MCF 10A (cell line): ENCODE results near the gene NUP214. TPM values are rescaled to one million over a fixed set of nuclear protein-coding genes. Genes with fewer than 3 reads are reported as not detected.

Experiments used
- BruUV-seq: library from RNA; stranded (reverse); fragments of 400-500 nt; replicated peaks from 2 replicates; lab custom pipeline; 2021; lab: Mats Ljungman, UMichigan
- CTCF ChIA-PET: fragments of 300-600 bp; sonication (Branson Sonifier 250); formaldehyde crosslinking; extraction: SDS; loops from one replicate; lab custom pipeline; 2021; ENCODE audit warnings: antibody characterized with exemption, inconsistent platforms; lab: Yijun Ruan, JAX
- POLR2A ChIA-PET: fragments of 300-600, 350-650 bp; sonication (Branson Sonifier 250); formaldehyde crosslinking; extraction: SDS; loops from one replicate; lab custom pipeline; 2020; ENCODE audit warnings: antibody characterized with exemption, inconsistent platforms; lab: Yijun Ruan, JAX
- DNase-seq: peaks from one replicate; pipeline ENCODE4 v3.0.0-alpha.2; 2018; ENCODE audit not compliant: unreplicated experiment
- H3K27ac Mint-ChIP-seq: one replicate; pipeline ENCODE4 v1.8.0; 2022; ENCODE audit warnings: mild to moderate bottlenecking, low read depth, mixed read lengths; ENCODE audit not compliant: unreplicated experiment
- H3K27me3 Mint-ChIP-seq: one replicate; pipeline ENCODE4 v1.8.0; 2022; ENCODE audit warnings: mixed read lengths; ENCODE audit not compliant: insufficient read depth, unreplicated experiment
- H3K36me3 Mint-ChIP-seq: one replicate; pipeline ENCODE4 v1.8.0; 2022; ENCODE audit warnings: mild to moderate bottlenecking, moderate library complexity, mixed read lengths; ENCODE audit not compliant: insufficient read depth, unreplicated experiment
- H3K4me1 Mint-ChIP-seq: one replicate; pipeline ENCODE4 v1.8.0; 2022; ENCODE audit warnings: mixed read lengths; ENCODE audit not compliant: insufficient read depth, unreplicated experiment
- H3K4me3 Mint-ChIP-seq: one replicate; pipeline ENCODE4 v1.8.0; 2022; ENCODE audit warnings: mild to moderate bottlenecking, moderate library complexity, mixed read lengths; ENCODE audit not compliant: unreplicated experiment
- H3K9me3 Mint-ChIP-seq: one replicate; pipeline ENCODE4 v1.8.0; 2022; ENCODE audit warnings: mixed read lengths; ENCODE audit not compliant: unreplicated experiment
- intact Hi-C: fragments of 100-400 bp; cut with micrococcal nuclease; formaldehyde crosslinking; loops from 2 replicates; pipeline ENCODE4 v1.14.1; 2022
- total RNA-seq: library from RNA; stranded (reverse); gene quantifications from 2 replicates; pipeline ENCODE4 v1.2.3, GENCODE V29; 2022
- TF ChIP-seq, protein P1 (sequence below): fragments of 200-600 bp; IDR thresholded peaks from one replicate; pipeline ENCODE4 v1.8.0; 2022; ENCODE audit warnings: antibody characterized with exemption, mild to moderate bottlenecking; ENCODE audit not compliant: unreplicated experiment

The NUP214 gene
- total RNA-seq, 1 experiment from 2014 or later = 41.8 TPM

DNA sequence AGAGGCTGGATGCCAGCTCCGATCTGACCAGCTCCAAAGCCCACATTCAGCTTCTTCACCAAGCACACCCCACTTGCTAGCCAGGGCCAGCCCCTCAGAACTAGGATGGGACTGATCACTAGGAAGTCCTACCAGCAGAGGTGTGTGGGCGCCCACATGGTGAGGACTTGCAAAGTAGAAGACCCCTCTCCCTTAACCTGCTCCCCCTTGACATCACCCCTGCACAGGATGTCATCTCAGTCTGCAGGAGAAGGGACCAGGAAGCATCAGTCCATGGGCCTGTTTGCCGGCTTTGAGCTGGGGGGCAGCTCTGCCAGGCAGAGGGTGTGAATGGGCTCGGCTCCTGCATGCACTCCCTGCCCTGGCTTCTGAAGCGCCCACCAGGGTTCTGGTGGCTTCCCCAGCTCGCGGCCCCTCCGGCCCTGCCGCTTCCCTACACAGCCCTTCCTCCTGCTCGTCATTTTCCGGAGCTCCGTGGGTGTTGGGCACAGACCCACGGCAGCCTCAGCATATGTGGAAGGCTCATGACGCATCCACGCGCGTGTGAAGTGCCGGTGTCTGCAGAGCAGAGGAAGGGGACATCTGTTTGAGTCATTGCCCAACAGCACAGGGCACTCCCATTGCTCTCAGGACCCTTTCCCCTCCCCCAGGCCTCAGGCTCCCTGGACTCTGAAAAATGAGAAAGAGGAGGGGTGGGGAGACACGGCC is 154.6 kb downstream of the NUP214 start:
- POLR2A ChIA-PET = no interaction called here
- no peaks in the 10 kb centered on the region for H3K36me3 Mint-ChIP-seq
- H3K27ac Mint-ChIP-seq = no peak overlapping the region
- DNase-seq = no peak
- TF ChIP-seq, protein P1, sequence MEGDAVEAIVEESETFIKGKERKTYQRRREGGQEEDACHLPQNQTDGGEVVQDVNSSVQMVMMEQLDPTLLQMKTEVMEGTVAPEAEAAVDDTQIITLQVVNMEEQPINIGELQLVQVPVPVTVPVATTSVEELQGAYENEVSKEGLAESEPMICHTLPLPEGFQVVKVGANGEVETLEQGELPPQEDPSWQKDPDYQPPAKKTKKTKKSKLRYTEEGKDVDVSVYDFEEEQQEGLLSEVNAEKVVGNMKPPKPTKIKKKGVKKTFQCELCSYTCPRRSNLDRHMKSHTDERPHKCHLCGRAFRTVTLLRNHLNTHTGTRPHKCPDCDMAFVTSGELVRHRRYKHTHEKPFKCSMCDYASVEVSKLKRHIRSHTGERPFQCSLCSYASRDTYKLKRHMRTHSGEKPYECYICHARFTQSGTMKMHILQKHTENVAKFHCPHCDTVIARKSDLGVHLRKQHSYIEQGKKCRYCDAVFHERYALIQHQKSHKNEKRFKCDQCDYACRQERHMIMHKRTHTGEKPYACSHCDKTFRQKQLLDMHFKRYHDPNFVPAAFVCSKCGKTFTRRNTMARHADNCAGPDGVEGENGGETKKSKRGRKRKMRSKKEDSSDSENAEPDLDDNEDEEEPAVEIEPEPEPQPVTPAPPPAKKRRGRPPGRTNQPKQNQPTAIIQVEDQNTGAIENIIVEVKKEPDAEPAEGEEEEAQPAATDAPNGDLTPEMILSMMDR = no peak
- no peaks in the 10 kb centered on the region for H3K9me3 Mint-ChIP-seq
- no peaks in the 10 kb centered on the region for H3K4me1 Mint-ChIP-seq
- intact Hi-C loops = no loop called here
- CTCF ChIA-PET = interaction anchor here (0.8 kb wide), 1 partner anchor 70 kb away, joined by 3 read pairs; no protein-coding TSS in a partner anchor
- H3K27me3 Mint-ChIP-seq = peaks cover 18% of the 10 kb centered on the region
- H3K4me3 Mint-ChIP-seq = no peak overlapping the region
- BruUV-seq = no TSS peak

DNA sequence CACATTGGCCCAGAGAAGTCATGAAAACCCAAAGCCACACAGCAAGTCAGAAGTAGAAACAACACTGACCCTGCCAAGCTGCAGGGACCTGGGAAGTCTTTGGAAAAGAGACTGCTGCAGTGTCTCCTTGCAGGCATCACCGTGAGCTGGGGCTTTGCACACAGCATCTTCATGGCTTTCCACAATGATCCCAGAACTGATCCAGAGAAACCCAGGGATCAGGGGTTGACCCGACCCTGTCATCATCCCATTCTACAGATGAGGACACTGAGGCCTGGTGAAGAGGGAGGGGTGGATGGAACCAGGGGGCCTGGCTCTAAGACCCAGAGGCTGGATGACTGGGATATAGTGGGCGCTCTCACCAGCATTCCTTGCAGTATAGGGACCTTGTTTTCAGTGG is 155.3 kb downstream of the NUP214 start:
- no TSS peak for BruUV-seq
- Mint-ChIP-seq H3K4me1 (no peaks in the 10 kb centered on the region), H3K27ac (no peak overlapping the region), H3K27me3 (peaks cover 18% of the 10 kb centered on the region), H3K36me3 (no peaks in the 10 kb centered on the region), H3K4me3 (no peak overlapping the region), H3K9me3 (no peaks in the 10 kb centered on the region)
- CTCF ChIA-PET = no interaction called here
- intact Hi-C loops = no loop called here
- POLR2A ChIA-PET = no interaction called here
- DNase-seq = no peak
- TF ChIP-seq, protein P1 = no peak

DNA sequence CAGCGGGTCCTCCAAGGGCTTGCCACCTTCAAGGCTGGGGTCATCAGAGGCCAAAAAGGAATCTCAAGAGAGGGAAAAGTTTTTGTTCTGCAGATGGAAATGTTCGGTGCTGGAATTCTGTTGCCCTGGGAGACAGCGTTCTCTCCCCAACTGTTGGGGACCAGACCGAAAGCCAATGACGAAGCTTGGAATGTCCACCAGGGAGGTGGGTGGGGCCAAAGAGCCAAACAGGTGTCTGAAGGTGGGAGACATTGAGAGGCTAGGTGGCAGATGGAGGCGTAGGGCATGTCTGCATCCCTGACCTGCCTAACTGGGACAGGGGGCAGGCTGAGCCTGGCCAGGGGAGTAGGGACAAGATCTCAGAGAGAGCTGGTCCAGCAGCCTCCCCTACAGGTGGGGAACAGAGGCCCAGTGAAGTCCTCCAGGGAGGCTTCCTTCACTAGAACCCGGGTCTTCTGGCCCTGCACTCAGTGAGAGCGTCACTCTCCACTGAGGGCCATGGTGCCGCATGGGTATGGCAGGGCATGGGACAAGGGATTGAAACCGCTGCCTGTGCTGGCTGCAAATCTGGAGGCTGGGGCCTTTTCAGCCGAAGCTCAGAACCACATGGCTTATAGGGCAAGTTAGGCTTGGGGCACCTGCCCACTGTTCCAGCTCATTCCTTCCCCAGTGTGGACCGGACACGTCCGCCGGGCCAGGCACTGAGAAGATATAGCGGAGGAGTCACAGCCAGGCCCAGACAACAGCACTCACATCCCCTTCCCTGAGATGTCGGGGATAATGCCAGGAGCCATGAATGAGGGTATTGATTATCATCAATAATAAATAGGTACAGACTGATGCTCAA is 156.0 kb downstream of the NUP214 start:
- no peak for DNase-seq
- POLR2A ChIA-PET = no interaction called here
- Mint-ChIP-seq H3K4me1 (no peaks in the 10 kb centered on the region), H3K27ac (no peak overlapping the region), H3K36me3 (no peaks in the 10 kb centered on the region), H3K27me3 (peaks cover 18% of the 10 kb centered on the region), H3K9me3 (no peaks in the 10 kb centered on the region), H3K4me3 (no peak overlapping the region)
- BruUV-seq = no TSS peak
- intact Hi-C loops = no loop called here
- TF ChIP-seq, protein P1 = no peak
- CTCF ChIA-PET = no interaction called here

DNA sequence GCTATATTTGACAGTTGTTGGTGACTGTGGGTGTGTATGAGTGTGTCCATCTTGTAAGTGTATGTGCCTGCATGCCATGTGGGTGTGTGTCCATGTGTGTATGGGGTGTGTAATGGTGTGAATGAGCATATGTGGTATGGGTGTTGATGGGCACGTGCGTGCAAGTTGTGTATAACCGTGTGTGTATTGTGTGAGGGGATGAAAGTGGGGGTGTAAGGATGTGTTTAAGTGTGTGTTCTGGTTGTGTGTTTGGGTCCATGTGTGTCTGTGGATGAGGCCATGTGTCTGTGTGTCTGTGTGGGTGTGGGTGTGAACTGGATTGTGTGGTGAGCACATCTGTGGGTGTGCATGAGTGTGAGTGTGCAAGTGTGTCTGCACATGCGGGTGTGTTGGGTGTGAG is 156.8 kb downstream of the NUP214 start:
- H3K4me3 Mint-ChIP-seq = no peak overlapping the region
- POLR2A ChIA-PET = no interaction called here
- intact Hi-C loops = no loop called here
- H3K4me1 Mint-ChIP-seq = no peaks in the 10 kb centered on the region
- peaks cover 18% of the 10 kb centered on the region for H3K27me3 Mint-ChIP-seq
- no peak for DNase-seq
- CTCF ChIA-PET = no interaction called here
- H3K36me3 Mint-ChIP-seq = no peaks in the 10 kb centered on the region
- BruUV-seq = no TSS peak
- H3K9me3 Mint-ChIP-seq = no peaks in the 10 kb centered on the region
- H3K27ac Mint-ChIP-seq = no peak overlapping the region
- TF ChIP-seq, protein P1 = no peak
